NCI-H524 treated with DMSO at 0.1 percent for 48 hours (cell line): ENCODE measurements around the gene PRSS50.

Experiments used
- DNase-seq: peaks from one replicate; lab custom pipeline; 2025; lab: John Stamatoyannopoulos, UW

Gene PRSS50

DNA sequence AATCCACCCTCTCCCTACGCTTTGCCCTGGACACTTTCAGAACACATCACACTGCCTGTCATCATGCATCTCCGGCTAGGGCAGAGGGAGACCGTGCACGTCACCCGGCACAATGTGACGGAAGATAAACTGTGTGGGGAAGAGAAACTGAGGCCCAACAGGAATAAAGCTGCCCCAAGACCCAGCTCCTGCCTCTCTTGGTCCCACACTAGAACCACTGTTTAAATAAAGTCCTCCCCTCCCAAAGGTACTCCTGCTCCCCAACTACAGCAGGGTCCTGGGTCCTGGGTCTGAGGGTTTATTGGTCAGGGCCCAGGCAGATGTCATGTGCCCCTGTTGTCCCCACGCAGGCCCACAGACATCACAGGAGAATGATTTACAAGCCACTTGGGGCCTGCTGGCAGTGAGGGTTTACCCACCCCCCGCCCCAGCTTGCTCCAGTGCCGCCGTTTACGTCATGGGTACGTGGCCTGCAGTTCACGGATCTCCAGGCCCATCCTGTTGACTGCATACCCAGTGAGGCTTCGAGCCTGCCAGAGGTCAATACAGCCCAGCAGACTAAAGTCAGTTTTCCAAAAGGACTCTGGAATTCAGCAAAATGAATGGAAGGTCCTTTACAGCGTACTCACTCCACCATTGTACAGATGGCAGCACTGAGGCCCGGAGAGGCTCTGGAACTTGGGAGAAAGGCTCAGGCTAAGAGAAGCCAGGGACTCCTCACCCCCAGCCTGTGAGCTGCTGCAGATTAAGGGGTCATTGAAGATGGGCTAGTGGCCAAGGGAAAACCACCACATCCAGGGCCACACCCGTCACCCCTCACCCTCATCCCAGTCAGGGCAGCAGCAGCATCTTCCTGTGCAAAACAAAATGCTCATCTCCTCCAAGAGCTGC, 47.4 kb downstream of the PRSS50 start:
- no peak for DNase-seq

DNA sequence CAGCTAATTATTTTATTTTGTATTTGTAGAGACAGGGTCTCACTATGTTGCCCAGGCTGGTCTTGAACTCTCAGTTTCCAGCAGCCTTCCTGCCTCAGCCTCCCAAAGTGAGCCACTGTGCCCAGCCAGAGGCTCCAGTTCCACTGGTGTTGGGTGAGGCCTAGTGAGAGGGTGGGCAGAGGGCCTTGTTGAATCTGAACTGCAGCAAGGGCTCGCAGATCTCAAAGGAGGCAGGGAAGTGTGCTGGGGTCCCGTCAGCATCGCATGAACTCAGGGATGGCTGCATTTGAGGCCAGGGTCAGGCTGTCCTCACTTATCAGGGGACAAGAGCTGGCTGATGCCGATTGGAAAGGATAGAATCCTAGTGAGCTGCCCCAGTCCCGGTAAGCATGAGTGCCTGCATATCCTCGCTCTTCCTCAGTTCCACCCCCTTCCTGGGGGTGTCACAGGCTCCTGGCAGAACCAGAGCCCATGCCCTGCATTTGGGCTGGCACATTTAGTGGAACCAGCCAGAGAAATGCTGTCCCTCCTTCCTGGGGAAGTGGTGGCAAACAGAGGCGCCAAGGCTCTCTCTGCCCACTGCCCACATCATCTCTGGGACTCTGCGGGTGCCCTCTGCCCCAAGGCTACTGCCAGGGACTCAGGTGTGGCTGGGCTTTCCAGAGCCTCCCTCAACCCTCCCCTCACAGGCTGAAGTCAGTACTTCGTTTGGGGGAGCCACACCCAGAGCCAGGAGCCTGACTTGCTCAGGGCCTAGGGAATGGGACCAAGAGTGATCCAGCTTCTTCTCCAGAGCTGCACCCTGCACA, 48.3 kb downstream of the PRSS50 start:
- DNase-seq: no peak

GRCh38 chr3:46668591-46668990, 49.1 kb downstream of the PRSS50 start:
- DNase-seq: no peak

DNA sequence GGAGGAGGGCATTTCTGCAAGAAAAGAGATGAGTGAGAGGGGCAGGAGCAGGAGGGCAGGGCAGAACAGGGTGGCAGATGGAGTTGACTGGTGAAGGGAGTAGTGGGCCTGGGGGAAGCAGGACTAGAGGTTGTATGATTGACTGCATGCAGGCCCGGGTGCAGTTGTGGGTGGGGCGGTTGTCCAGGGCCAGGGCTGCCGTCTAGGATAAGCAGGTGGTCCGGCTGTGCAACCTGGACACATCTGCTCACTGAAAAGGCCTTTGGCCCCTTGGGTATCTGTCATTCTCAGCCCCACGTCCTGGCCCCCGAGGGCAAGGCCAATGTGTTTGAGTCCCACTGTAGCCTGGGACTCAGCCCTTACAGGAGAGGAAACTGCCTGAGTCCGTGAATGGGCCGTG, 49.6 kb downstream of the PRSS50 start:
- DNase-seq: no peak

DNA sequence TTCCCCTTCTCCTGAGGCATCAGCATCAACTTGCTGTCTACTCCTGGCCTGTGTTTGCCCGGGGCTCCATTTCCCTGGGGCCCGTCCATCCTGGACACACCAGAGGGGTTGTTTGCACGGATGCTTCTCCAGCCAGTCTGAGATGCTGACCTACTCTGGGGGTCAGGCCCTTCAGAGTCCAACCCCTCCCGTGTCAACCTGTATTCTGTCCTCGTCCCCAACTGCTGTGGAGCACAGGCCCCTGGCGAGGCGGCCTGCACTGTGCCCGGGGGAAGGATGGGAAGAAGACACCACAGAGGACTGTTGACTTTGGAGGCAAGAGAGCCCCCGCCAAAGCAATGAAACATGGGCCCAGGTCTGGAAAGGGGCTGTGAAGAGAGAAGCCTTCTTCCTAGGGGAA, 50.0 kb downstream of the PRSS50 start:
- DNase-seq: no peak

GRCh38 chr3:46667061-46667621, 50.5 kb downstream of the PRSS50 start:
- no peak for DNase-seq

DNA sequence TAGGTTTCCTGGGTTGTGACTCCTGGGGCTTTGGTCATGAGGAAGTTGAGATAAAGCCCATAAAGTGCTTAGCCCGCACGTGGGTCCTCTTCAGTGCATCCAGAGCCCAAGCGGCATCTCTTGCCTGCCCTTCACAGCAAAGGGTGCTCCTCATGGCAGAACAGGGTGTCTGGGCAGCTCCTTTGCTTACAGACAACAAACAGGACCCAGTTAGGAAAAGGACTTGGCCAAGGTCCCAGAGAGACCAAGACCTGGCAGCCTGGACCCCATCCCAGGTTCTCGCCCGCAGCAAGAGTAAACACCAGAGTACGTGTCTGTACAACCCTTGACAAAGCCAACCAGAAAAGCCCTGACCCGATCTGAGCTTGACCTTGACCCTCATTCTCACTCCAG, 51.2 kb downstream of the PRSS50 start:
- no peak for DNase-seq

- no peak for DNase-seq
These were observed 51.8 kb downstream of the PRSS50 start for GRCh38 chr3:46665763-46666452.

GRCh38 chr3:46664971-46665762, 52.5 kb downstream of the PRSS50 start:
- DNase-seq: no peak

GRCh38 chr3:46664188-46664970, 53.3 kb downstream of the PRSS50 start:
- no peak for DNase-seq

- DNase-seq: peak; percentile 43
These were observed 54.0 kb downstream of the PRSS50 start for GRCh38 chr3:46663591-46664135.

DNA sequence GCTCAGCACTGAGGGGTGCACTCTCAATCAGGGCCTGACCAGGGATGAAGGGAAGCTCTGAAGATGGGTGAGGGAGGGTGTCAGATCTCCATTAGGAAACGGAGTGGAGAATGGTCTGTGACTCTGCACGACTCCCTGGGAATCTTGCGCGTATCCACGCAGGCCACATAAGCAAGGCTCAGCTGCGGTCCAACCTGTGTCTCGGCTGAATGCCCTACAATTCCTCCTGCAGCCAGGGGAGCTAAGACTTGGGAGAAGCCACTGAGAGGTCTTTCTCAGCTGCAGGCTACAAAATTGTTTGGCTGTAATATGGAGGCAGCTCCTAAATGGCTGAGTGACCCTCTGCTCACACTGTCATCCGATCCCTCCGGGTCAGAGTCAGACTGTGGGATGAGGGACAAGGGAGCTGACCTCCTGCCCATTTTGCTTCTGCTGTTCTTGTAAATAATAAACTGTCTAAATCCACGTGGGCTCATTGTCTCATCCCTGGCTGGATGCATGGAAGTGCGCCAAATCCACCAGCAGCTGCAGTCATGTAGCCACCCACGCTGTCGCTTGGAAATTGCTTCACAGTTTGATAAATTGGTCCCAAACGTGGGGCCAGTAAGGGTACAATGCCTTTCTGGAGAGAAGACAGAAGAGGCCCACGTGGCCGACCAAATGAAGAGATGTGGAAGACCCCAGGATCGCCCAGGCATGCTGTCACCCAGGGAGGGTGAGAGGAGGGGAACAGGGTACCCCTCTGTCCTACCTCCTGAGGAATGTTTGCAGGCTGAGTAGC, 54.7 kb downstream of the PRSS50 start:
- no peak for DNase-seq
